Stimulated activated CD4-positive, alpha-beta T cell treated with anti-CD3 and anti-CD28 coated beads, Interleukin-15, amount 100 ng/mL, for 24 hours (primary cell): Measurements from ENCODE around the gene C6orf58.
"Not testable (repeated sequence)": the region's sequence is repeated elsewhere in the genome, so short reads cannot be mapped to it uniquely, and the experiment has no call there.

Experiments used
- DNase-seq: peaks from one replicate; pipeline ENCODE4 v3.0.0-alpha.2; 2020

C6orf58 gene

DNA sequence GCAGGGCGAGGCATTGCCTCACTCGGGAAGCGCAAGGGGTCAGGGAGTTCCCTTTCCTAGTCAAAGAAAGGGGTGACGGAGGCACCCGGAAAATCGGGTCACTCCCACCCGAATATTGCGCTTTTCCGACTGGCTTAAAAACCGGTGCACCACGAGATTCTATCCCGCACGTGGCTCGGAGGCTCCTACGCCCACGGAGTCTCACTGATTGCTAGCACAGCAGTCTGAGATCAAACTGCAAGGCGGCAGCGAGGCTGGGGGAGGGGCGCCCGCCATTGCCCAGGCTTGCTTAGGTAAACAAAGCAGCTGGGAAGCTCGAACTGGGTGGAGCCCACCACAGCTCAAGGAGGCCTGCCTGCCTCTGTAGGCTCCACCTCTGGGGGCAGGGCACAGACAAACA is 16.5 kb downstream of the C6orf58 start:
- not testable (repeated sequence) for DNase-seq

- no peak for DNase-seq
Observed at GRCh38 chr6:127606131-127606562, 29.2 kb downstream of the C6orf58 start.

GRCh38 chr6:127608554-127609270 is 31.7 kb downstream of the C6orf58 start:
- DNase-seq = no peak

DNA sequence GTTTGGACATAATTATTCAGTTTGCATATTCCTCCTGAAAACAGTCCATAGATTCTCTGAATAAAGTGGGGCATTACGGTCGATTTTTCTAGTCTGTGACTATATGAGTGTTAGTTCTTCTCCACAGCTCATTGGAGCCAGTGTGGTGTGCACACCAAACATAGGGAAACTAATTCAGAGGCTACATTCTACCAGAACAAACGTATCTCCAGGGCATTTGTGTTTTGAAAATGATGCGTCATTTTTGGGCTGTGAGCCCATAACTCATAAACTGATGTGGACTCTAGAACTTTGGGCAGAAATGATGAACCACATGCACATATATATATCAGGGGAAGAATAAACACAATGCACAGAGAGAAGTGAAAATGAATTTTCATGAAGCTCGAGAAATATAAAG is 41.8 kb downstream of the C6orf58 start:
- no peak for DNase-seq

DNA sequence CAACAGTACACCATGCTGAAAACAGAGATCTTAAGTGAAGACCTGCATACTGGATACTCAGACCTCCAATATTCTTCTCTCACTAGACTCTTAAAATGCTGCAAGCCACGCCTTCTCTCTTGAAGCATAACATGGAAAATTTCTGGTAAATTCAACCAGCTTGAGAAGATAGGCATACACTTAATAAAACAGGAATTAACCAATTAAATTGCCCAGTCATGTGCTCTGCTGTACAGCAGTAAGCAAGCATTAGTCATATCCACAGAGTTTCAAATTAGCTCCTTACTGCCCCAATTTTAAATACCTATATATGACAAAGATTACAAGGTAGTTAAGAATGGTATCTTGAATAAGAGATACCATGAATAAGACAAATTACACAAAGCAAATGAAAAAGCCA is 53.8 kb downstream of the C6orf58 start:
- no peak for DNase-seq

- no peak for DNase-seq
Observed at GRCh38 chr6:127634178-127634577, 57.2 kb downstream of the C6orf58 start.

DNA sequence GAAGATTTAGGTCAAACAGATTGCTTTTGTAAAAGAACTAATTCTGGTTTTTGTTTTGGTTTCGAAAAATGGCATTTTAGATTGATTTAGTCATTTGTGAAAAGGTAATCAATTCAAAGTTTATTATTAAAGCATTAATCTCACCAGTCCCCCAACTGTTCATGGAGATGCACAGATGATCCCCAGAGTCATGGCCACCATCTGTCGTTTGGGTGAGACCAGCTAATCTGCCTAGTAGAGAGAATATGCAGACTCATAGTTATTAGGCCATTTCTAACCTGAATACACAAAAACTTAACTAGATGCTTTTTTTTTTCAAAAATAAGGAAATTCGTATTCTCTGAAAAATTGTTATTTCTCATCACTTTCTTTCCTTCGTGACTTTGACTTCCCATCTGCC is 58.1 kb downstream of the C6orf58 start:
- DNase-seq = no peak

- no peak for DNase-seq
Observed at GRCh38 chr6:127637830-127638409, 60.9 kb downstream of the C6orf58 start.
